DND-41 (cell line): ENCODE data around the gene CSN1S1.

Experiments used
- EZH2 ChIP-seq: IDR thresholded peaks from 3 replicates; pipeline ENCODE4 v1.6.1; 2012; ENCODE audit warnings: borderline replicate concordance, low read depth, mild to moderate bottlenecking, moderate library complexity, low read length, inconsistent platforms; ENCODE audit not compliant: severe bottlenecking
- TF ChIP-seq, protein P1 (sequence below): IDR thresholded peaks from 2 replicates; pipeline ENCODE4 v1.5.1; 2012; ENCODE audit warnings: borderline replicate concordance, low read length, moderate library complexity, mild to moderate bottlenecking; ENCODE audit not compliant: poor library complexity, severe bottlenecking; ENCODE audit errors: extremely low read depth

DNA sequence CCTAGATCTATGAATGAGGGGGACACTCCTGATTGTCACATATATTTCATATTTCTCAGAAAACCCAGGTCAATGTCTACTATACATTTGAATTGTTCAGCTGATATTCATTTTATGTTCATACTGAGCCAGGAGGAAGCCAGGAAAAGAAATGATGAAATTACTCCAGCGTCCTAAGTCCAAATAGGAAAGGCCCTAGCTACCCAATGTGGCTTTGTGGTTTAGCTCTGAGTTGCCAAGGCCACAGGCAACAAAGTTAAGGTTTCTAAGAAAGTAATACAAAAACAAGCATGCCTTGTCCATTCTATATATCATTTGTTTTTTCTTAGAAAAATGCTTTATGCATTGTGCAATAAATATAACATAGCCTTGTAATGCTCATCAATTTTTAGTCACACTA, 39.2 kb downstream of the CSN1S1 start:
- TF ChIP-seq, protein P1, sequence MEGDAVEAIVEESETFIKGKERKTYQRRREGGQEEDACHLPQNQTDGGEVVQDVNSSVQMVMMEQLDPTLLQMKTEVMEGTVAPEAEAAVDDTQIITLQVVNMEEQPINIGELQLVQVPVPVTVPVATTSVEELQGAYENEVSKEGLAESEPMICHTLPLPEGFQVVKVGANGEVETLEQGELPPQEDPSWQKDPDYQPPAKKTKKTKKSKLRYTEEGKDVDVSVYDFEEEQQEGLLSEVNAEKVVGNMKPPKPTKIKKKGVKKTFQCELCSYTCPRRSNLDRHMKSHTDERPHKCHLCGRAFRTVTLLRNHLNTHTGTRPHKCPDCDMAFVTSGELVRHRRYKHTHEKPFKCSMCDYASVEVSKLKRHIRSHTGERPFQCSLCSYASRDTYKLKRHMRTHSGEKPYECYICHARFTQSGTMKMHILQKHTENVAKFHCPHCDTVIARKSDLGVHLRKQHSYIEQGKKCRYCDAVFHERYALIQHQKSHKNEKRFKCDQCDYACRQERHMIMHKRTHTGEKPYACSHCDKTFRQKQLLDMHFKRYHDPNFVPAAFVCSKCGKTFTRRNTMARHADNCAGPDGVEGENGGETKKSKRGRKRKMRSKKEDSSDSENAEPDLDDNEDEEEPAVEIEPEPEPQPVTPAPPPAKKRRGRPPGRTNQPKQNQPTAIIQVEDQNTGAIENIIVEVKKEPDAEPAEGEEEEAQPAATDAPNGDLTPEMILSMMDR: no peak
- no peak for TF ChIP-seq EZH2
